C4-2B (cell line): ENCODE measurements around the gene FOXL3.

Source experiments
- H3K27ac ChIP-seq: fragments of 450-650 bp; 2 replicates; pipeline ENCODE4 v1.5.1; 2017
- CTCF ChIP-seq: fragments of 450-650 bp; conservative IDR thresholded peaks from 2 replicates; pipeline ENCODE4 v1.5.1; 2017; ENCODE audit warnings: mild to moderate bottlenecking
- ZFX ChIP-seq: fragments of 450-650 bp; IDR thresholded peaks from 2 replicates; pipeline ENCODE4 v1.6.1; 2017

The FOXL3 gene

GRCh38 chr7:265192-265997, 24.6 kb upstream of the FOXL3 start:
- TF ChIP-seq ZFX = no peak
- TF ChIP-seq CTCF = no peak
- H3K27ac ChIP-seq = no peak overlapping the region

- no peak for TF ChIP-seq CTCF
- no peak overlapping the region for H3K27ac ChIP-seq
Measured at GRCh38 chr7:265998-266850, 23.7 kb upstream of the FOXL3 start.

- TF ChIP-seq CTCF = peak; percentile 93
- no peak for TF ChIP-seq ZFX
- no peak overlapping the region for H3K27ac ChIP-seq
Measured at GRCh38 chr7:266851-267840, 22.8 kb upstream of the FOXL3 start.

- no peak for TF ChIP-seq ZFX
- TF ChIP-seq CTCF = no peak
Measured at GRCh38 chr7:268991-269390, 21.0 kb upstream of the FOXL3 start.

GRCh38 chr7:269721-270120, 20.2 kb upstream of the FOXL3 start:
- no peak overlapping the region for H3K27ac ChIP-seq
- TF ChIP-seq ZFX (no peak), CTCF (no peak)

More at GRCh38 chr7:268991-269390, 21.0 kb upstream of the FOXL3 start:
- no peak overlapping the region for H3K27ac ChIP-seq

GRCh38 chr7:270351-270983, 19.5 kb upstream of the FOXL3 start:
- no peak overlapping the region for H3K27ac ChIP-seq
- TF ChIP-seq CTCF (no peak), ZFX (no peak)
